Heart left ventricle (tissue), 13 donors: ENCODE measurements around the gene TMEM236.

Source experiments
- POLR2A ChIP-seq, 2 donors: fragments of 450-650 bp; IDR thresholded peaks; one replicate each; pipeline ENCODE4 v1.6.1; 2017; ENCODE audit warnings: antibody characterized with exemption in 2 of 2, mild to moderate bottlenecking in 2 of 2, moderate library complexity in 2 of 2
- TF ChIP-seq, protein P1 (sequence below), 12 donors: fragments of 200-600 bp; sonication (generic) in 4 of 12; IDR thresholded peaks; one replicate each; pipeline versions ENCODE4 v1.5.0 to v1.8.0; 2018 to 2022; ENCODE audit warnings: antibody characterized with exemption in 12 of 12, mild to moderate bottlenecking in 5 of 12
- donor health status: ischemic (EF 13 %, LVEDD 7.1; RV severe dilation, severe dysfunction).
- donor health status: DM: no; HTN: yes; CAD: no.
- donor health status: DM: no; HTN: no; CAD: no.
- donor health status: ischemic (EF 25% LVEDD 6.9; RV normal size, moderate dysfunction).
- donor health status: ischemic (EF 25% LVEDD 5.7; RV mildly dilated, moderate dysfunction).
- donor health status: ischemic (EF 35%, LVEDD 5.7; RV mildly dilated, moderate dysfunction).
- donor health status: nonischemic (EF 11% LVEDD 7.7; RV severe dilation, severe dysfunction).
- donor health status: DM: yes; HTN: yes; CAD: no.
- donor health status: PGD.
- donor health status: ischemic (EF 29% LVEDD 5.4; RV normal size, mild dysfunction).
- donor health status: nonischemic (EF 23%, LVEDD 6.1; RV moderate dilation, normal function).

DNA sequence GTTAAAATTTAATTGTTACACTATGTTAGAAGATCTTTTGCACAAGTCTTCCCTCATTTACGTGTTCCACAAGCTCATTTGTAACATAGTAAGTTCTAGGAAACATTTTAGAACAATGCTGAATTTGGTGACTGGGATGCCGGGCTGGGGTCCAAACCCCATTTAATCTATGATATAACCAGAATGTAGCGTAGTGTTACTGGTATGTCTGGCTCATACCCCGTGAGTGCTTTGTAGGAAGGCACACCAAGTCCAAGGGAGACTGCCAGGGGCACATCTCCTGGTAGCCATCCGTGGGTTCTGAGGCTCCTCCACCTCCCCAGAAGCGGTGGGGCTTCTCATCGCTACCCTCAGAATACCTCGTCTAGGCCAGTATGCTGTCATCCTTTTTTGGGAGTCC, 21.3 kb upstream of the TMEM236 start:
- TF ChIP-seq, protein P1, sequence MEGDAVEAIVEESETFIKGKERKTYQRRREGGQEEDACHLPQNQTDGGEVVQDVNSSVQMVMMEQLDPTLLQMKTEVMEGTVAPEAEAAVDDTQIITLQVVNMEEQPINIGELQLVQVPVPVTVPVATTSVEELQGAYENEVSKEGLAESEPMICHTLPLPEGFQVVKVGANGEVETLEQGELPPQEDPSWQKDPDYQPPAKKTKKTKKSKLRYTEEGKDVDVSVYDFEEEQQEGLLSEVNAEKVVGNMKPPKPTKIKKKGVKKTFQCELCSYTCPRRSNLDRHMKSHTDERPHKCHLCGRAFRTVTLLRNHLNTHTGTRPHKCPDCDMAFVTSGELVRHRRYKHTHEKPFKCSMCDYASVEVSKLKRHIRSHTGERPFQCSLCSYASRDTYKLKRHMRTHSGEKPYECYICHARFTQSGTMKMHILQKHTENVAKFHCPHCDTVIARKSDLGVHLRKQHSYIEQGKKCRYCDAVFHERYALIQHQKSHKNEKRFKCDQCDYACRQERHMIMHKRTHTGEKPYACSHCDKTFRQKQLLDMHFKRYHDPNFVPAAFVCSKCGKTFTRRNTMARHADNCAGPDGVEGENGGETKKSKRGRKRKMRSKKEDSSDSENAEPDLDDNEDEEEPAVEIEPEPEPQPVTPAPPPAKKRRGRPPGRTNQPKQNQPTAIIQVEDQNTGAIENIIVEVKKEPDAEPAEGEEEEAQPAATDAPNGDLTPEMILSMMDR (IDR thresholded peaks at IDR 0.05) = no peak
- no peak for TF ChIP-seq POLR2A (IDR thresholded peaks at IDR 0.05)
